Measurements from ENCODE around the gene MEA1. TPM values are rescaled to one million over a fixed set of nuclear protein-coding genes. Genes with fewer than 3 reads are reported as not detected.

MEA1 gene
- total RNA-seq, 1 donor from 2014 or later, result 94.3 TPM

DNA sequence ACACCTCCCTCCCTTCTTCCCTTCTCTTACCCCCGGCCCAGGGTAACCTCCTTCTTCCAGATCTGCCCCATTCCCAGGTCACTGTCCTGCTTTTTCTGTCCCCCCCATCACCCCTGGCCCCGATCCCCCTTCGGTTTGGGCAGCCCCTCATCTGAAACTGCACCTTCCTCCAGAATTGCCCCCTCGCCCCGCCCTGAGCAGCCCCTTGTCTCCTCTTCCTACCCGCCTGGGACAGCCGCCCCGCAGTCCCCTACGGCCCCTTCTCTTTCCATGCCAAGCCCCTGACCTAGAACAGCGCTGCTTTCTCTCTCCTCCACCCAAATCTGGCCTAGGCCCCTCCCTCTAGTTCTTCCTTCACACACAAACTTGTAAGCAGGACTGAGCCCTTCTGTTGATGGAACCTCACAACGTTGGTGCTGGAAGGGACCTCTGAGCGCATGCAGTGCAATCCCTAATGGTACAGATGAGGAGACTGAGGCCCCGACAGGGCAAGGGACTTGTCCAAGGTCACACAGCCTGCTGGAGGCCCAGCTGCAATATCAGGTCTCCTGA is 28.7 kb downstream of the MEA1 start:
- intact Hi-C loops (cut with micrococcal nuclease), result loop anchor here (1.0 to 2.0 kb wide), 5 partner anchors 28 to 238 kb away; partner anchors contain the start of genes CNPY3, KLC4, MEA1 and MRPL2
- Mint-ChIP-seq H3K36me3 (ENCODE audit: low read depth) (peaks cover 21% of the 10 kb centered on the region), H3K9me3 (no peaks in the 10 kb centered on the region), H3K4me1 (peaks cover 46% of the 10 kb centered on the region), H3K4me3 (peak overlapping the region; percentile 98), H3K27ac (peak overlapping the region; percentile 91), H3K27me3 (no peaks in the 10 kb centered on the region)
- DNase-seq, result peak; percentile 81

DNA sequence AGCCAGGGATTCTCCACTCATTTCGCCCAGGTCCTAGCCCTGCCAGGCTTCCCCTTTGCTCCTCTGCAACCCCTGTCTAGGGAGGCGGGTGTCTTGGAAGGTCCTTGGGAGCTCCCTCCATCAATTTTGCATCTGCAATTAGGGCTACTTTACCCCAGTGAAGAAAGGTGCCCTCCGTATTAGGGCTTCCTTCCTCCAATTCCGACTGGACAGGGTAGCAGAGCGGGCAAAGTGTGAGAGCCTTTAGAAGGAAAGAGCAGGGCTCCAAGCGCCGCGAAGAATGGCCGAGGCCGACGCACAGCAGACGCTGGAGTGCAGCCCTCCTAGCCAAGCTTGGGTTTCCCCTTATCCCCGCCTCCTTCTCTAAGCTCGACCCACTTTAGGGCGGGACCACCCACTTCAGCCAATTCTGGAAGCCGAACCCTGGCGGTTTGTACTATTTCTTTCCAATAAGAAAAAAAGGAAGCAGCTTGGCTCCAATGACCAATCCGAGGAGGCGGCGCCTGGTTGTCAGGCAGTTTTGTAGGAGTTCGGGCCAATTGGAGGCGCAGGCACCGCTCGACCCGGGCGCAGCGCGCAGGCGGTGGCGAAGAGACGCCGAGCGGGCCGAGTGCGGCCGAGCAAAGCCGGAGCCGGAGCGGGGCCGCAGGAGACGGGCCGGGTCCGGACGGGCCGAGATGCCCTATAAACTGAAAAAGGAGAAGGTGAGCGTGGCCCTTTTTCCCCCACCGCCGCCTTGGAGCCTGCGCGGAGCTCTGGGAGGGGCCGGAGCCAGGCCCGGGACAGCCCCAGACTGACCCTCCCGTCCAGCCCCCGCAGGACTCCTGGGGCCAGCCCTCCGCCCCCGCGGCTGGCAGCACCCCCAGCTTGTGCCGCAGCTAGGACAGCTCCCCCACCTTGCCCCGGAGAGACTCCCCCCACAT is 29.5 kb downstream of the MEA1 start, which contains the start of gene PPP2R5D:
PPP2R5D (plus strand) TSS at position 570 of the 923 bp plus-strand sequence; CDS start at position 678, 108 bp downstream.
- peak within 1 kb of the TSS; percentile 98 for H3K4me3 Mint-ChIP-seq
- peaks cover 54% of the 10 kb centered on the region for H3K4me1 Mint-ChIP-seq
- H3K9me3 Mint-ChIP-seq, result no peaks in the 10 kb centered on the region
- H3K27me3 Mint-ChIP-seq, result no peaks in the 10 kb centered on the region
- DNase-seq, result peak; percentile 99
- H3K36me3 Mint-ChIP-seq (ENCODE audit: low read depth), result peaks cover 17% of the 10 kb centered on the region
- peak within 1 kb of the TSS; percentile 91 for H3K27ac Mint-ChIP-seq
- intact Hi-C loops (cut with micrococcal nuclease), result loop anchor here (1.0 to 2.0 kb wide), 5 partner anchors 29 to 237 kb away; partner anchors contain the start of genes CNPY3, KLC4, MEA1 and MRPL2

DNA sequence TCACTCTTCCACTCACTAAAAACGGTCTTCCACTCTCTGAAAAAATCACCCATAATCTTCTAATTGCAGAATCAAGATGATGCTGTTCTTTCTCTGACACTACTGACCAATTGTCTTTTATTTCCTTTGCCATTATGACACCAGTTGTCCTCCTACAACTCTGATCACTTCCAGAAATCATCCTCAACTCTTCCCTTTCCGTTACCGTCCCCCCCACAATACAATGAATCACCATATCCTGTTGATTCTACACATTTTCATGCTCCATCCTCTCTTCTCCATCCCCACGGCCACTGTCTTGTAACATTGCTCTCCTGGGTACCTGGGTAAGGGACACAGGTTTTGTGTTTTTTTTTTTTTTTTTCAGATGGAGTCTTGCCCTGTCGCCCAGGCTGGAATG is 31.9 kb downstream of the MEA1 start:
- H3K27ac Mint-ChIP-seq, result peak overlapping the region; percentile 17
- H3K4me3 Mint-ChIP-seq, result peak overlapping the region; percentile 1
- H3K4me1 Mint-ChIP-seq, result peaks cover 47% of the 10 kb centered on the region
- no peaks in the 10 kb centered on the region for H3K27me3 Mint-ChIP-seq
- intact Hi-C loops (cut with micrococcal nuclease), result no loop called here
- H3K9me3 Mint-ChIP-seq, result no peaks in the 10 kb centered on the region
- H3K36me3 Mint-ChIP-seq (ENCODE audit: low read depth), result peaks cover 8% of the 10 kb centered on the region
- no peak for DNase-seq

DNA sequence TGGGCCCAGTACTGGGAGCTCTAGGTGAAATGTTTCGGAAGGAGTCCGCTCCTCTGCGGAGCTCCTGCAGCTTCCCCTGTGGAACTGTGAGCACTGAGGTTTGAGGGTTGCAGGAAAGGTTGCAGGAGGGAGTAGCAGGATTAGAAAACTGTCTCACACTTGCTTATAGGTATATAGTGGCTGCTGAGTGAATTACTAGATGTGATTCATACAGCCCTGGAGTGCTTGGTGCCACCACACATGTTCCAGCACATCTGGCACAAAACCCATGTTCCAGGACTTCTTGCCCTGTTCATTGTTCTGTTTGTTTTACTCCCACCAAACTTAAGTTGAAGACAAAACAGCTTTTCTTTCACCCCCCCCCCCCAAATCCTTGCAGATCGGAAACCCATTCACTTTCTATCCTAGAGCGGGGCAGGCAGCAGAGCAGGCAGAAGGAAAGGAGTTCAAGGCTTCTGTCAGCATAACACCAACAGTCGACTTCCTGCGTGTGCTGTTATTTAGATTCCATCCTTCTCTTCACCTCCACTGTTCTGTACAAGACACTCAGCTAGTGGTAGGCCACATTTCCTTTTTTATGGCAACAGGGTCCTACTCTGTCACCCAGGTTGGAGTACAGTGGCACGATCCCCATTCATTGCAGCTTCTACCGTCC is 34.1 kb downstream of the MEA1 start:
- Mint-ChIP-seq H3K36me3 (ENCODE audit: low read depth) (peaks cover 13% of the 10 kb centered on the region), H3K4me1 (peaks cover 35% of the 10 kb centered on the region), H3K4me3 (peak overlapping the region; percentile 91), H3K27me3 (no peaks in the 10 kb centered on the region), H3K27ac (peak overlapping the region; percentile 97), H3K9me3 (no peaks in the 10 kb centered on the region)
- intact Hi-C loops (cut with micrococcal nuclease), result loop anchor here (1.0 to 5.0 kb wide), 3 partner anchors 35 to 73 kb away; partner anchors contain the start of genes CNPY3, CUL7 and KLHDC3
- peak; percentile 64 for DNase-seq

DNA sequence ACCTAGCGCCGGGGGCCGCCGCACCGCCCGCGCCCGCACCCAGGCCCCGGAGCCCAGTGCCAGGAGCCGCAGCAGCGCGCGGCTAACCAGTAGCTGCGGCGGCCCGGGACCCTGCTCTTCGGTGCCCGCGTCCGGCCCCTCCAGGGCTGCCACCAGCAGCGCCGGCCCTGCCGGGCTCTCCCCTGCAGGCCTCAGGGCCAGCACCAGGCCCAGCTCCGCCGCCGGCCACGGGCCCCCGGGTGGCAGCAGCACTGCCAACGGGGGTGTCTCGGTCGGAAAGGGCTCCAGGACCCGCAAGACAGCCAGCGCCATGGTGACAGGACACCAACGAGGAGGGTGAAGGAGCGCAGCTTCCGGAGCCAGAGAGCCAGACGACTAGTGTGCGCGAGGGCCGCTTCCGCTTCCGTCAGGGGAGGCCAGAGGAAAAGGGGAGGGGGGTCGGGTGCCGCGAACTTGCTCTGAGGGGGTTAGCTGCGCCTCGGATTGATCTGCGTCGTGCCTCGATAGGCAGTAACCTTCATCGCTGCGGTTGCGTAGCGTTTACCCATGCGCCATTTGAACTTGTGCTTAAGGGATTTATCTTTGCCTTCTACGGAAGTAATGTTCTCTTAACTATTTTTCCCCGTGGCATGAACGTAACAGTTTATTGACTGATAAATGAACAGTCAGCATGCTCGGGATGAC is 34.8 kb downstream of the MEA1 start, which contains the start of gene PEX6:
PEX6 (minus strand) TSS at position 343 of the 684 bp plus-strand sequence; CDS start at position 312, 31 bp downstream.
- intact Hi-C loops (cut with micrococcal nuclease), result loop anchor here (1.0 to 5.0 kb wide), 3 partner anchors 35 to 73 kb away; partner anchors contain the start of genes CNPY3, CUL7 and KLHDC3
- peak within 1 kb of the TSS; percentile 97 for H3K27ac Mint-ChIP-seq
- H3K4me1 Mint-ChIP-seq, result peaks cover 34% of the 10 kb centered on the region
- no peaks in the 10 kb centered on the region for H3K27me3 Mint-ChIP-seq
- H3K4me3 Mint-ChIP-seq, result peak within 1 kb of the TSS; percentile 91
- peak; percentile 99 for DNase-seq
- peaks cover 13% of the 10 kb centered on the region for H3K36me3 Mint-ChIP-seq (ENCODE audit: low read depth)
- H3K9me3 Mint-ChIP-seq, result no peaks in the 10 kb centered on the region

DNA sequence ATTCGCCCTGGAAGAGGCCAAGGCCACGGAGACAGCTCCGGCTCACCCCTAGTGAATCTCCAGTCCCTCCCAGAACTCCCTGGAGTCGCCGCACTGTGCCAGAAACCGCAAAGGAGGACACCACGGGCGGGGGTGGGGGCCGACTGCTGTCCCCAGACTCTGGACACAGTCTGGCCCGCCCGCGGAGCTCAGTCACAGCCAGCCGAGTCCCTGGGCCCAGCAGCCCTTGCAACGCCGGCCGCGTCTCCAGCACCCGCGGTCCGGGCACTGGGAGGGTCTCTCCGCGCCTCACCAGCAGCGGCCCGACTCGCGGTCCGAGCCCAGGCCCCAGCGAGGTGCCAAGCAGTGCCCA is 35.3 kb downstream of the MEA1 start:
- Mint-ChIP-seq H3K9me3 (no peaks in the 10 kb centered on the region), H3K36me3 (ENCODE audit: low read depth) (peaks cover 17% of the 10 kb centered on the region), H3K4me1 (peaks cover 33% of the 10 kb centered on the region), H3K27ac (peak overlapping the region; percentile 74), H3K4me3 (peak overlapping the region; percentile 91), H3K27me3 (no peaks in the 10 kb centered on the region)
- DNase-seq, result peak; percentile 68
- intact Hi-C loops (cut with micrococcal nuclease), result loop anchor here (5.0 kb wide), 1 partner anchor 74 kb away; the partner anchor contains the start of gene CUL7

DNA sequence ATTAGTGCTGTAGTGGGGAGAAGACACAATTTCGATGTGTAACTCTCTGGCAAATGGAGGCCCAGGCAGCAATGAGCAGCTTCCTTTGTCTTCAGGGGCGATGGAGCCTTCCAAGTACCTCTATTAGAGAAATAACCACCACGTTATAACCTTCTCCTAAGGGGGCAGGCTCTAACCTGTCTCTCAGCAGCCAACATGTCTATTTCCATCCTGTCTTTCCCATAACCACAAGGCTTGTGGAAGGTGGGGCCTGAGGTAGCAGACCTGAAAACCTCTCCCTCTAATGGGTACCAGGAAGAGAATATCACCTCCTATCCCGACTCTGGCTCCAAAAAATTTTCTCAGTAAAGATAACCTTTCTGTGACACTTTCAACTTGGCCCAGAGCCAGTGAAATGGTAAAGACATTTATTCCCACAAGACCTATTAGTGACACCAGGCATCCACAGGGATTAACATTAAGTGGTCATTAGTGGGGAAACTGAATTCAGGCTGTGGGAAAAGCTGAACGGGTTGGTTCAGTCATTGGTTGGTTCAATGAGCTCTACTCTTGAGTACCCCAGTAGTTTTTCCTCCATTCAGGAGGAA is 38.7 kb downstream of the MEA1 start:
- no peaks in the 10 kb centered on the region for H3K9me3 Mint-ChIP-seq
- peak overlapping the region; percentile 69 for H3K27ac Mint-ChIP-seq
- DNase-seq, result no peak
- intact Hi-C loops (cut with micrococcal nuclease), result loop anchor here (5.0 kb wide), 1 partner anchor 77 kb away; the partner anchor contains the start of gene CUL7
- peaks cover 27% of the 10 kb centered on the region for H3K4me1 Mint-ChIP-seq
- H3K4me3 Mint-ChIP-seq, result no peak overlapping the region
- H3K27me3 Mint-ChIP-seq, result no peaks in the 10 kb centered on the region
- H3K36me3 Mint-ChIP-seq (ENCODE audit: low read depth), result peaks cover 25% of the 10 kb centered on the region

DNA sequence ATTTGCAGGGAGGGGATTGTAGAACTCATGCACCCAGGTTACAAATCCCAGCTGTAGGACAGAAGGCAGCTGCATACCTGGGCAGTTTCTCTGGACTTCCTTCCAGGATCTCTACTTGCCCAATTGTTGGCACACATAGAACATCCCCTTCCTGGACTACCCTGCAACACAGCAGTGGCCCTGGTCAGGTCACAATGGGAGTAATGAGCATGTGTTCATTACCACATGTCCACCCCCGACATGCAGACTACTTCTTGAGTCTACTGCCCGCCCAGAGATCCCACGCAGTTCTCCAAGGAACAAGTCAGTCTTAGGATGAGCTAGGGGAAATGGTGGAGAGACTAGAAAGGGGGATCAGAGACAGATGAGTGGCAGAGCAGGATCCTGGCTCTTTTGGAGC is 39.8 kb downstream of the MEA1 start:
- Mint-ChIP-seq H3K27me3 (no peaks in the 10 kb centered on the region), H3K9me3 (no peaks in the 10 kb centered on the region), H3K4me1 (peaks cover 18% of the 10 kb centered on the region), H3K4me3 (no peak overlapping the region), H3K27ac (peak overlapping the region; percentile 62), H3K36me3 (ENCODE audit: low read depth) (peaks cover 28% of the 10 kb centered on the region)
- no peak for DNase-seq
- intact Hi-C loops (cut with micrococcal nuclease), result no loop called here

DNA sequence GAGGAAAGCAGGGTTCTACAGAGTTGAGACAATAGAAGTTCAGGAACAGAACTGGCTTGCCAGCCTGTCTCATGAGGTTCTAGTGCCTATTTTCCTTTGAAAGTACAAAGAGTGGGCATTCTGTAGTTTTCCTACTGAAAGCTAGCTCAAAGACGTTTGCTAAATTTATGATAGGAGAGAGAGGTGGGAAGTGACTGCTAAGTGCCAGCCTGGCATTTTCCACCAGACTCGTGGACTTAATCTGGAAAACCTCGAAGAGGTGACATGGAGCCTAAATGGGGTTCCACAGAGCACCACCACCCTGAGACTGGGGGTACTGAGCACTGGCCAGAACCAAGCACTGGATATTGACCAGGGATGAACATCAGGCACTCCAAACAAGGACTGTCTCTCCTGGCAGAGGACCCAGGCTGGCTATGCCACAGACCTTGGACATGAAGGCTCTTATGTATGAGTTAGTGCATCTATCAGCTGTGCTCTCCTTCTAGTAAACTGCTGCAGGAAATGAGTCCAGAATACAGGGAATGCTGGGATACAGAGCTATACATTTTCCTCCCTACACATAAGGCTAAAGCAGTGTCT is 41.9 kb downstream of the MEA1 start:
- H3K27ac Mint-ChIP-seq, result no peak overlapping the region
- H3K4me3 Mint-ChIP-seq, result no peak overlapping the region
- peaks cover 27% of the 10 kb centered on the region for H3K36me3 Mint-ChIP-seq (ENCODE audit: low read depth)
- no peaks in the 10 kb centered on the region for H3K9me3 Mint-ChIP-seq
- peaks cover 10% of the 10 kb centered on the region for H3K4me1 Mint-ChIP-seq
- DNase-seq, result no peak
- H3K27me3 Mint-ChIP-seq, result no peaks in the 10 kb centered on the region
- intact Hi-C loops (cut with micrococcal nuclease), result no loop called here

DNA sequence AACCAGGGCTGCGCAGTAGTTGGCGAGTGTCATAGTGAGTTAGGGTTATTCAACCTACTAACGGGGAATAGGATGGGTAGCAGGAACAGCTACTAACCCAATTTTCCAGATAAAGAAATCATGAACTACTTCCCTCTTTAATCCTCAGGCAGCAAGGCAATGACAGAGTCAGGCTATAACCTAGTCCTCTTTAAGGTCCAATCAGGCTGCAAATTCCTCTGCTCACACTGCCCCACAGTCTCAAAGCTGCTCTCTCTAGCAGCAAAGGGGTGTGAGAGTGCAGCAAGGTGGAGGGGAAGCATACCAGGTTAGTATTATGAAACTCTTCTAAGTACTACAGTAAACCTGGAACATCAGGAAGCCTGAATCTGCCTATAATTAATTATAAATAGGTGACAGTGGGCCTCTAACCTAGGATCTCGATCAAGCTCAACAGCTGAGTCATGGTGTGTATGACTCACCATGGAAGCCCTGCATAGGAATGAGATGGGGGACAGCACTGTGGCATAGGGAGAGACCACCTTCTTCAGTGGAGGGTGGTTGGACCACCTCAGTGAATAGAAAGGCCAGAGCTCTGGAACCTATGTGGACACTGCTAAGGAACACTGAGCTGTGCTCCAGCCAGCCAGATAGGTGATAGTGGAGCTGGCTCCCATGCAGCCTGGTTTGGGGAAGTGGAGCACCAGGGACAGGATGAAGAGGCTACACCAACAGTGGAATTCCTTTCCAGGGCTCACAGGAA is 42.7 kb downstream of the MEA1 start:
- DNase-seq, result no peak
- intact Hi-C loops (cut with micrococcal nuclease), result no loop called here
- no peak overlapping the region for H3K4me3 Mint-ChIP-seq
- no peak overlapping the region for H3K27ac Mint-ChIP-seq
- no peaks in the 10 kb centered on the region for H3K9me3 Mint-ChIP-seq
- H3K4me1 Mint-ChIP-seq, result peaks cover 9% of the 10 kb centered on the region
- H3K27me3 Mint-ChIP-seq, result no peaks in the 10 kb centered on the region
- H3K36me3 Mint-ChIP-seq (ENCODE audit: low read depth), result peaks cover 27% of the 10 kb centered on the region

DNA sequence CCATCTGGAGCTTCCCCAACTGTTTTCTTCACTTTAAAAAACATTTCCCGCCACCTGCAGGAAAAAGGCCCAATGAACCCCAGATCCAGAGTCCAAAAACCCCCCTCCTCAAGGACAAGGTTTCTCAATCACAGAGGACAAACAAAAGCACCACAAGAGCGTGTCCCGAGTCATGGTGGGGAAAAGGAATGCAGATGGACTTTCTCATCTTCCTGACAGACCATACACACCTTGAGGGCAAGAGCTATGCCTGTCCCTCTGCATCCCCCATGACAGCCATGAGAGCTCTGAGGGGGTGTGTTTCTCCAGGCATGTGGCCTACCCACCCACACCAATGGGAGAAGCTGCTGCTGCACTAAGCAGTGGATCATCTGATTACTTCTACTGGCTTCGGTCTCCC is 43.8 kb downstream of the MEA1 start:
- no peak for DNase-seq
- Mint-ChIP-seq H3K36me3 (ENCODE audit: low read depth) (peaks cover 29% of the 10 kb centered on the region), H3K27me3 (no peaks in the 10 kb centered on the region), H3K4me1 (peaks cover 7% of the 10 kb centered on the region), H3K4me3 (no peak overlapping the region), H3K9me3 (no peaks in the 10 kb centered on the region), H3K27ac (no peak overlapping the region)
- intact Hi-C loops (cut with micrococcal nuclease), result no loop called here

DNA sequence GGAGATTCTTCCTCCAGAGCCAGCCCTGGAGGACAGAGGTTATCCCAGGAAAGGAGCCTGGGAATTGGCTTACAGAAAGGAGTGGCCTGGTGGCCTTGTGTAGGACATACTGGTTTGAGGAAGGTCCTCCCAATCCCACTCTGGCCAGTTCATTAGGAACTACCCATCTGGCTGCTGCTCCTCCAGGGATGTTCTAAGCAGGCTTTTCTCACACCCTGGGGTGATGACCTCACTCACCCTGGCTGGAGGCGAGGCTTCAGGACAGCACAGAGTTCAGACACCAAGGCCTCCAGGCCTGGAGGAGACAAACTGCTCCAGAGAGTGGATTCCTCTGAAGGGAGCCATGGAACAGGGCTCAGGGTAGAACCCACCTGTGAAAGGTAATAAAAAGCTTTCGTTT is 44.3 kb downstream of the MEA1 start:
- Mint-ChIP-seq H3K27me3 (no peaks in the 10 kb centered on the region), H3K9me3 (no peaks in the 10 kb centered on the region), H3K4me1 (peaks cover 5% of the 10 kb centered on the region), H3K4me3 (no peak overlapping the region), H3K36me3 (ENCODE audit: low read depth) (peaks cover 30% of the 10 kb centered on the region), H3K27ac (no peak overlapping the region)
- no peak for DNase-seq
- intact Hi-C loops (cut with micrococcal nuclease), result no loop called here
